Esophagus squamous epithelium (tissue), 5 donors: ENCODE measurements around the gene CELF4. TPM values are rescaled to one million over a fixed set of nuclear protein-coding genes. Genes with fewer than 3 reads are reported as not detected.

Source experiments
- DNase-seq: peaks from one replicate; lab custom pipeline; 2025; lab: John Stamatoyannopoulos, UW
- H3K27ac ChIP-seq, 4 donors: fragments of 200-600 bp; sonication (generic); one replicate each; pipeline ENCODE4 v1.5.1; 2016 to 2019; ENCODE audit warnings: mild to moderate bottlenecking in 1 of 4
- H3K27me3 ChIP-seq, 4 donors: fragments of 200-600 bp; sonication (generic); 1 replicate in 3 of 4; 2 replicates in 1 of 4; pipeline versions ENCODE4 v1.5.1 to v1.6.0; 2017 to 2021; ENCODE audit warnings: antibody characterized with exemption in 1 of 4
- H3K36me3 ChIP-seq, 3 donors: fragments of 200-600 bp; sonication (generic); one replicate each; pipeline ENCODE4 v1.5.1; 2016 to 2019
- H3K4me1 ChIP-seq, 3 donors: fragments of 200-600 bp; sonication (generic); one replicate each; pipeline ENCODE4 v1.5.1; 2017 to 2019
- H3K4me3 ChIP-seq, 4 donors: fragments of 200-600 bp; sonication (generic); 1 replicate in 3 of 4; 2 replicates in 1 of 4; pipeline ENCODE4 v1.5.1; 2016 to 2019; ENCODE audit warnings: mild to moderate bottlenecking in 2 of 4, moderate library complexity in 1 of 4
- H3K9me3 ChIP-seq, 3 donors: fragments of 200-600 bp; sonication (generic); one replicate each; pipeline ENCODE4 v1.5.1; 2016 to 2019
- POLR2A ChIP-seq, 4 donors: fragments of 450-650 bp; IDR thresholded peaks; one replicate each; pipeline ENCODE4 v1.6.1; 2017; ENCODE audit warnings: antibody characterized with exemption in 4 of 4, mild to moderate bottlenecking in 4 of 4, moderate library complexity in 3 of 4
- WGBS, 2 donors: methylation state at CpG; one replicate each; pipeline ENCODE4 v1.1.5; 2018; 5-methylcytosine and 5-hydroxymethylcytosine counted together
- intact Hi-C: fragments of 100-400 bp; cut with DNase I; formaldehyde crosslinking; loops from one replicate; pipeline ENCODE4 v1.15.0; 2022
- total RNA-seq, 4 donors: library from RNA; depleted of rRNA; stranded (reverse); fragments of >200 nt; gene quantifications; one replicate each; pipeline ENCODE4 v1.1.0, GENCODE V29; 2016
- TF ChIP-seq, protein P1 (sequence below), 6 experiments: fragments of 450-650 bp in 4 of 6; fragments of 200-600 bp in 2 of 6; sonication (generic) in 2 of 6; IDR thresholded peaks; one replicate each; pipeline ENCODE4 v1.5.1; 2016 to 2019; ENCODE audit warnings: antibody characterized with exemption in 6 of 6, mild to moderate bottlenecking in 4 of 6, moderate library complexity in 4 of 6
- donor health status: DM: yes; HTN: yes; CAD: no.

CELF4 gene
- total RNA-seq, 4 donors from 2014 or later: not detected

DNA sequence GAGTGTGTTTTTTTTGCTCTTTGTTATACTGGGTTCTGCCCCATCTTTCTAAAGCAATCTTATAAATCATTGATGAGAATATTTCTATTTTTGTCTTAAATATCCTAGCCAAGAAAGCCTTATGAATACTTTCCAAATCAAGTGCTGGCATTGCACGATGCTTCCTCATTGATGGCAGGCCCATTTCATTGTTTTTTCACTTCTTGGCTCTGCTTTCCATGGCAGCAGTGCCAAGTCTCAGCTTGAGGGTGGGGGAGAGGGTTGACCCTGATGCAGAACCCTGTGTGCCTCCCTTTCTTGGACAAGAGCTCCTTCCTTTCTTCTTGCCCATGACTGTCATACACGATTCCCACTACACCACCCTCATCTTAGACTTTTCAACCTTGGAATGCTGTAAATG lies 16.7 kb upstream of the CELF4 start:
- 19 to 31% methylated on average over 2 of the region's 2 CpGs for WGBS, 2 donors
- intact Hi-C loops: no loop called here
- TF ChIP-seq, protein P1, sequence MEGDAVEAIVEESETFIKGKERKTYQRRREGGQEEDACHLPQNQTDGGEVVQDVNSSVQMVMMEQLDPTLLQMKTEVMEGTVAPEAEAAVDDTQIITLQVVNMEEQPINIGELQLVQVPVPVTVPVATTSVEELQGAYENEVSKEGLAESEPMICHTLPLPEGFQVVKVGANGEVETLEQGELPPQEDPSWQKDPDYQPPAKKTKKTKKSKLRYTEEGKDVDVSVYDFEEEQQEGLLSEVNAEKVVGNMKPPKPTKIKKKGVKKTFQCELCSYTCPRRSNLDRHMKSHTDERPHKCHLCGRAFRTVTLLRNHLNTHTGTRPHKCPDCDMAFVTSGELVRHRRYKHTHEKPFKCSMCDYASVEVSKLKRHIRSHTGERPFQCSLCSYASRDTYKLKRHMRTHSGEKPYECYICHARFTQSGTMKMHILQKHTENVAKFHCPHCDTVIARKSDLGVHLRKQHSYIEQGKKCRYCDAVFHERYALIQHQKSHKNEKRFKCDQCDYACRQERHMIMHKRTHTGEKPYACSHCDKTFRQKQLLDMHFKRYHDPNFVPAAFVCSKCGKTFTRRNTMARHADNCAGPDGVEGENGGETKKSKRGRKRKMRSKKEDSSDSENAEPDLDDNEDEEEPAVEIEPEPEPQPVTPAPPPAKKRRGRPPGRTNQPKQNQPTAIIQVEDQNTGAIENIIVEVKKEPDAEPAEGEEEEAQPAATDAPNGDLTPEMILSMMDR (IDR thresholded peaks at IDR 0.05): no peak
- no peak for TF ChIP-seq POLR2A (IDR thresholded peaks at IDR 0.05)
- Histone ChIP-seq H3K36me3 (no peaks in the 10 kb centered on the region), H3K4me3 (no peak overlapping the region), H3K27me3 (peaks cover 0 to 39% (median 0%) of the 10 kb centered on the region in 4 donors), H3K9me3 (no peaks in the 10 kb centered on the region), H3K27ac (no peak overlapping the region), H3K4me1 (peaks cover 0 to 15% (median 1%) of the 10 kb centered on the region in 3 donors)
- DNase-seq: no peak

DNA sequence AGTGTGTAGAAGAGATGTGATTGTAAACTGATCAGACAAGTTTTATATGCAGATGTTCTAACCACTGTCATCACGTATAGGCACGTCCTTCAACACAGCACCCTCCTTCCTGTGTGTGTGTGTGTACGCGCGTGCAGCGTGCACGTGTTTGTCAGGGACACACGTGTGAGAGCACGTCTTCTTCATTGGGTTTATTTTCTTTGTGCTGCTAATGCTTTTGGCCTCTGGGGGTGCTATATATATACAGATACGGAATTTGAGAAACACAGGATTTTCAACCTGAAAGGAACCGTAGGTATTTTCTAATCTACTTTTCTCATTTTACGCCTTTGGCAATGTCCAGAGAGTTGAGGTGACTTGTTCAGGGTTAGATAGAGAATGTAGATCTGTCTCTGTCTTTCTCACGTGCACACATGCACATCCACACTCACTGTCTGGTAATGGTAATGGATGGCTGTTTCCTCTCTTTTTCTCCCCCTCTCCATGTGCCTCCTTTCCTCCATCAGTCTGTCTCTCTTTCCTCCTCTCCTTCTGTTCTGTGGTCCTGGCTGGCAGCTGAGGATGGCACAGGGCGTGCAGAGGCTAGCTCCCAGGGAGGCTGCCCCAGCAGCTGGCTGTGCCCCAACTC lies 13.4 kb upstream of the CELF4 start:
- no peak for DNase-seq
- H3K27me3 ChIP-seq: peaks cover 0 to 52% (median 0%) of the 10 kb centered on the region in 4 donors

DNA sequence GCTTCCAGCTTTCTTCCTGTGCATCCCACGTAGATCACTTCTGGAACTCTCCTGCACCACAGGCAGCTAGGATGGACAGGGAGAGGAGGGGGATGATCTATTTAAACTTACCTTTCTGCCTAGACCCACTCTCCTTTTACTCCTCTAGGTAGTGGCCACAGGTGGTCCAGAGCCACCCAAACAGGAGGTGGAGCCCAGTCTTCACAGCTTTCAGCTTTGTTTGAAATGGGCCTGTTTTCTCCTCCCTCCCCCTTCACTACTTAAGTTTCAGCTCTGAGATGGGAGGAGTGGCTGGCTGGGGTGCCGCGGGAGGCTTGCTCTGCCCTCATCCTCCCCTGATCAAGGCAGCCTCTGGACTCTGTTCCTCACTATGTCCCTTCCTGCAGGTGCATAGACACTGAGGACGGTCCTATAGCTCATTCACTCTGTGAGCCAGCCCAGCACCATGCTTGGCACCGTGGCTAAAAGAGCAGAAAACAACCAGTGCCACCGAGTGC lies 12.6 kb upstream of the CELF4 start:
- peaks cover 0 to 53% (median 0%) of the 10 kb centered on the region in 4 donors for H3K27me3 ChIP-seq
- intact Hi-C loops: no loop called here
- H3K36me3 ChIP-seq: no peaks in the 10 kb centered on the region
- H3K9me3 ChIP-seq: no peaks in the 10 kb centered on the region
- H3K4me3 ChIP-seq: no peak overlapping the region
- DNase-seq: no peak
- no peak for TF ChIP-seq POLR2A (IDR thresholded peaks at IDR 0.05)
- TF ChIP-seq, protein P1 (IDR thresholded peaks at IDR 0.05): no peak
- H3K4me1 ChIP-seq: peaks cover 0 to 20% (median 4%) of the 10 kb centered on the region in 3 donors
- 36 to 37% methylated on average over 5 to 6 of the region's 6 CpGs for WGBS, 2 donors
- H3K27ac ChIP-seq: no peak overlapping the region

More for the DNA sequence above, 13.4 kb upstream of the CELF4 start:
- no peak overlapping the region for H3K27ac ChIP-seq
- H3K9me3 ChIP-seq: no peaks in the 10 kb centered on the region
- TF ChIP-seq, protein P1 (IDR thresholded peaks at IDR 0.05): peak in 4 of 6 experiments; percentile 13 to 53 (median 32)
- no peak for TF ChIP-seq POLR2A (IDR thresholded peaks at IDR 0.05)
- no peak overlapping the region for H3K4me3 ChIP-seq
- peaks cover 0 to 20% (median 4%) of the 10 kb centered on the region in 3 donors for H3K4me1 ChIP-seq
- WGBS, 2 donors: 12% methylated on average over 13 to 14 of the region's 14 CpGs
- intact Hi-C loops: no loop called here
- H3K36me3 ChIP-seq: no peaks in the 10 kb centered on the region

DNA sequence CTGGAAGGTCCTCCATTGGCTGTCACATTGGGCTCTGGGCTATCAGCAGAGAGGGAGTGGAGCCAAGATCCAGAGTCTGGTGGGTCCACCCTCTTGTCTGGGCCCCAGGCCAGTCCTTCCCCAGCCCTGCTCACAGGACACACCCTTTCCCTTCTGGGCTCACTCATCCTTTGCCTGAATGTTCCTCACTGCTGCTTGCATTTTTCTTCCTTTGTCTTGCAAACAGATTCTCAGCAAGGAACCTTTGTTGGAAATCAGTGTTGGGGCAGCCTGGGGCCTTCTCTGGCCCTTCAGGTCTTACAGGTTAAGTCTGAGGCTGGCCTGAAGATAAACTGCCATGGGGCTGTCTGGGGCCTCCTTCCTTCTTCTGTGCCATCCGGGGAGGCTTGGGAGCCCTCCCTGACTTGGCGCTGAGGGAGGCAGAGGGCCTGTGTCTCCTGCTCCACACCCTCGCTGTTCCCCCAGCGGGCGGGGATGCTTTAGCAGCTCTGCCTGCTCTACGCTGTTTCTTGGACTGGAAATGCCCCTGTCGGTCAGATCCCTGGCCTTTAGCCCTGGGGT lies 11.5 kb upstream of the CELF4 start:
- no peak for TF ChIP-seq POLR2A (IDR thresholded peaks at IDR 0.05)
- TF ChIP-seq, protein P1 (IDR thresholded peaks at IDR 0.05): no peak
- 93% methylated on average over 3 of the region's 7 CpGs; no CpG with 5 or more reads in 1 of the 2 donors for WGBS, 2 donors
- Histone ChIP-seq H3K27me3 (peaks cover 0 to 63% (median 0%) of the 10 kb centered on the region in 4 donors), H3K4me1 (peaks cover 0 to 20% (median 4%) of the 10 kb centered on the region in 3 donors), H3K4me3 (no peak overlapping the region), H3K27ac (no peak overlapping the region), H3K9me3 (no peaks in the 10 kb centered on the region), H3K36me3 (no peaks in the 10 kb centered on the region)
- intact Hi-C loops: no loop called here
- no peak for DNase-seq

DNA sequence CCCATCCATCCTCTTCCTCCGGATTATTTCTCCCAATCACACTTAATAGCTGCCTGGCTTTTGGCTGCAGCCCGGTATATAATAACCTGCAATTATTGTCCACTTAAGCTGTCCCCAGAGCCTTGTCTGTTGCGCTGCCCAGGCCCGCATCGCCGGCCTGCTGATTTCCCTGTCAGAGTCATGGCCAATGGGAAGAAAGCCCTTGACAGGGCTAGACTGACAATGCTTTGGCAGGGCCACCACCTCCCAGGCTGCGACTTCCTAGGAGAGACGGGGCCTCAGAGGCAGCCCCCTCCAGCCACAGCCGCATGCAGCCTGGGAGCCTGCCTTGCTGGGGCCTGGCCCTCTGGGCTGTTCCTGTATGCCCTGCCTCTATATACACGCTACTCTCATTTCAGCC lies 10.0 kb upstream of the CELF4 start:
- DNase-seq: no peak
- no peak for TF ChIP-seq POLR2A (IDR thresholded peaks at IDR 0.05)
- TF ChIP-seq, protein P1 (IDR thresholded peaks at IDR 0.05): no peak
- Histone ChIP-seq H3K27ac (no peak overlapping the region), H3K36me3 (no peaks in the 10 kb centered on the region), H3K27me3 (peaks cover 0 to 69% (median 0%) of the 10 kb centered on the region in 4 donors), H3K4me3 (no peak overlapping the region), H3K4me1 (peaks cover 0 to 20% (median 4%) of the 10 kb centered on the region in 3 donors), H3K9me3 (no peaks in the 10 kb centered on the region)
- WGBS, 2 donors: 87 to 96% methylated on average over 2 to 7 of the region's 10 CpGs
- intact Hi-C loops: no loop called here
